ENCODE data around the gene MCAT.
"Not testable (repeated sequence)": the region's sequence is repeated elsewhere in the genome, so short reads cannot be mapped to it uniquely, and the experiment has no call there.

Gene MCAT

DNA sequence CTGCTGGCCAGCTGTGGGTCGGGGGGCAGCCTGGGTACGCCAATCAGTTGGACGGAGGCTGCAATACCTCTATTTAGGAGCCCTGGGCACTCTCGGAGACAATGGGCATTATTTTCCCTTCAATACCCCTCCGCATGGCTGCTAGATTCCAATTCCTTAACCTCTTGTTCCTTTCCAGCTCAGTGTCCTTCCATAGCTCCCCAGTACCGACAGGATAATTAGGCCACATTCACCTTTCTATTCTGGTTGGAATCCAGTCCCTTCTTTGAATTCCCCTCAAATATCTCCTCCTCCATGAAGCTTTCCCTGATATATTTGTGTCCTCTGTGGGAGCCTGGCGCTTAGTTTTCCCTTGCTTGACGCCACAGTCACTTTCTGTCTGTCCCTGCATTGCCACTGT lies 36.9 kb downstream of the MCAT start:
- Histone ChIP-seq H3K27me3 (ENCODE audit: insufficient read depth, poor library complexity, severe bottlenecking) (no peaks in the 10 kb centered on the region), H3K4me3 (replicated peaks; ENCODE audit: insufficient read depth, low read length) (no peak overlapping the region), H3K27ac (replicated peaks) (no peak overlapping the region)
- DNase-seq (ENCODE audit: low read depth in 1 of 2, low spot score in 1 of 2) = no peak
- TF ChIP-seq SPI1 (IDR thresholded peaks at IDR 0.05; ENCODE audit: borderline replicate concordance, low read depth) (no peak), GABPA (IDR thresholded peaks at IDR 0.05; ENCODE audit: low read depth) (no peak), POLR2AphosphoS5 (IDR thresholded peaks at IDR 0.05; ENCODE audit: low read depth) (no peak)
- TF ChIP-seq, protein P1, sequence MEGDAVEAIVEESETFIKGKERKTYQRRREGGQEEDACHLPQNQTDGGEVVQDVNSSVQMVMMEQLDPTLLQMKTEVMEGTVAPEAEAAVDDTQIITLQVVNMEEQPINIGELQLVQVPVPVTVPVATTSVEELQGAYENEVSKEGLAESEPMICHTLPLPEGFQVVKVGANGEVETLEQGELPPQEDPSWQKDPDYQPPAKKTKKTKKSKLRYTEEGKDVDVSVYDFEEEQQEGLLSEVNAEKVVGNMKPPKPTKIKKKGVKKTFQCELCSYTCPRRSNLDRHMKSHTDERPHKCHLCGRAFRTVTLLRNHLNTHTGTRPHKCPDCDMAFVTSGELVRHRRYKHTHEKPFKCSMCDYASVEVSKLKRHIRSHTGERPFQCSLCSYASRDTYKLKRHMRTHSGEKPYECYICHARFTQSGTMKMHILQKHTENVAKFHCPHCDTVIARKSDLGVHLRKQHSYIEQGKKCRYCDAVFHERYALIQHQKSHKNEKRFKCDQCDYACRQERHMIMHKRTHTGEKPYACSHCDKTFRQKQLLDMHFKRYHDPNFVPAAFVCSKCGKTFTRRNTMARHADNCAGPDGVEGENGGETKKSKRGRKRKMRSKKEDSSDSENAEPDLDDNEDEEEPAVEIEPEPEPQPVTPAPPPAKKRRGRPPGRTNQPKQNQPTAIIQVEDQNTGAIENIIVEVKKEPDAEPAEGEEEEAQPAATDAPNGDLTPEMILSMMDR (IDR thresholded peaks at IDR 0.05; ENCODE audit: insufficient read depth, low read length) = no peak

DNA sequence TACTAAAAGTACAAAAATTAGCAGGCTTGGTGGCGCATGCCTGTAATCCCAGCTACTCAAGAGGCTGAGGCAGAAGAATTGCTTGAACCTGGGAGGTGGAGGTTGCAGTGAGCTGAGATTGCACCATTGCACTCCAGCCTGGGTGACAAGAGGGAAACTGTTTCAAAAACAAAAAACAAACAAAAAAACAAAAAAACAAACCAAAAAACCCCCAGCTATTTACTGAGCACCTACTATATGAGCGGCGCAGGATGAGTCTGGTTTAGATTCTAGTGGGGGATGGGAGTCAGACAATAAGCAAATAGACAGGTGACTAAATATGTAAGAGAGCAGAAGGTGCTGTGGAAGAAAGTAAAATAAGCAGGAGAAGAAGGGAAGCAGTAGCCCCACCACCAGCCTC lies 38.2 kb downstream of the MCAT start:
- H3K27me3 ChIP-seq (ENCODE audit: insufficient read depth, poor library complexity, severe bottlenecking); H3K27ac ChIP-seq (replicated peaks); DNase-seq (ENCODE audit: low read depth in 1 of 2, low spot score in 1 of 2); H3K4me3 ChIP-seq (replicated peaks; ENCODE audit: insufficient read depth, low read length): not testable (repeated sequence)

DNA sequence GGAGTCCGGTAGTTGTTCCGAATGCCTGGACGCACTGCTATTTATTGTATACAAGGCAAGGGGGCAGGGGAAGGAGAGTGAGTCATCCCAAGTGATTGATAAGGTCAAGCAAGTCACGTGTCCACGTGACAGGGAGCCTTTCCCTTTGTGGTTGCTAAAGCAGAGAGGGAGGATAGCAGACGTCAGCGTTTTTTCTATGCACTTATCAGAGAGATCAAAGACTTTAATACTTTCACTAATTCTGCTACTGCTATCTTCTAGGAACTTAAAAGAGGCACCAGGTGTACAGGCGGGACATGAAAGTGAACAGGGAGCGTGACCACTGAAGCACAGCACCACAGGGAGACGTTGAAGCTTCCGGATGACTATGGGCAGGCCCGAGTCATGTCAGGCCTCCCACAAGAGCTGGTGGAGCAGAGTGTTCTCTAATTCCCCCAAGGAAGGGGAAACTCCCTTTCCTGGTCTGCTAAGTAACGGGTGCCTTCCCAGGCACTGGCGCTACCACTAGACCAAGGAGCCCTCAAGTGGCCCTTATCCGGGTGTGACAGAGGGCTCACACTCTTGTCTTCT lies 39.1 kb downstream of the MCAT start:
- H3K27ac ChIP-seq (replicated peaks); H3K4me3 ChIP-seq (replicated peaks; ENCODE audit: insufficient read depth, low read length); H3K27me3 ChIP-seq (ENCODE audit: insufficient read depth, poor library complexity, severe bottlenecking); DNase-seq (ENCODE audit: low read depth in 1 of 2, low spot score in 1 of 2): not testable (repeated sequence)

DNA sequence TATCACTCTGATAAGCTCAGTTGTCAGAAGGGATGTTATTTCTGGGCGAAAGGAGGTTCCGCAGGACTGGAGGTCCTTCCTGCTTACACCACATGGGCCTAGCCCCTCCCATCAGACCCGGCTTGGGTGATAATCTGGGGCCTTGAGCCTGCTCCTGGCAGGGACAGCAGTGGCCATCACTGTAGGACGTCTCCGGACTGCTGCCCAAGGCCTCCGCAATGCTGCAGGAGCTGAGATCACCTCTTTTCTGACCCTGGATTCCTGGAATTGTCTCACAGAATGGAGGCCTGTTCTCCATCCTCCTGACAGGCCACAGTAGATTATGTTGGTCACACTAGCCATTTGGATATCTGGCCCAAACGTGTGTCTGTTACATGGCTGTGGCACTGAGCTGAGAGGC lies 41.9 kb downstream of the MCAT start:
- H3K27me3 ChIP-seq (ENCODE audit: insufficient read depth, poor library complexity, severe bottlenecking) = no peaks in the 10 kb centered on the region
- DNase-seq (ENCODE audit: low read depth in 1 of 2, low spot score in 1 of 2) = no peak
- TF ChIP-seq SPI1 (IDR thresholded peaks at IDR 0.05; ENCODE audit: borderline replicate concordance, low read depth) (no peak), POLR2AphosphoS5 (IDR thresholded peaks at IDR 0.05; ENCODE audit: low read depth) (no peak), GABPA (IDR thresholded peaks at IDR 0.05; ENCODE audit: low read depth) (no peak)
- TF ChIP-seq, protein P2, sequence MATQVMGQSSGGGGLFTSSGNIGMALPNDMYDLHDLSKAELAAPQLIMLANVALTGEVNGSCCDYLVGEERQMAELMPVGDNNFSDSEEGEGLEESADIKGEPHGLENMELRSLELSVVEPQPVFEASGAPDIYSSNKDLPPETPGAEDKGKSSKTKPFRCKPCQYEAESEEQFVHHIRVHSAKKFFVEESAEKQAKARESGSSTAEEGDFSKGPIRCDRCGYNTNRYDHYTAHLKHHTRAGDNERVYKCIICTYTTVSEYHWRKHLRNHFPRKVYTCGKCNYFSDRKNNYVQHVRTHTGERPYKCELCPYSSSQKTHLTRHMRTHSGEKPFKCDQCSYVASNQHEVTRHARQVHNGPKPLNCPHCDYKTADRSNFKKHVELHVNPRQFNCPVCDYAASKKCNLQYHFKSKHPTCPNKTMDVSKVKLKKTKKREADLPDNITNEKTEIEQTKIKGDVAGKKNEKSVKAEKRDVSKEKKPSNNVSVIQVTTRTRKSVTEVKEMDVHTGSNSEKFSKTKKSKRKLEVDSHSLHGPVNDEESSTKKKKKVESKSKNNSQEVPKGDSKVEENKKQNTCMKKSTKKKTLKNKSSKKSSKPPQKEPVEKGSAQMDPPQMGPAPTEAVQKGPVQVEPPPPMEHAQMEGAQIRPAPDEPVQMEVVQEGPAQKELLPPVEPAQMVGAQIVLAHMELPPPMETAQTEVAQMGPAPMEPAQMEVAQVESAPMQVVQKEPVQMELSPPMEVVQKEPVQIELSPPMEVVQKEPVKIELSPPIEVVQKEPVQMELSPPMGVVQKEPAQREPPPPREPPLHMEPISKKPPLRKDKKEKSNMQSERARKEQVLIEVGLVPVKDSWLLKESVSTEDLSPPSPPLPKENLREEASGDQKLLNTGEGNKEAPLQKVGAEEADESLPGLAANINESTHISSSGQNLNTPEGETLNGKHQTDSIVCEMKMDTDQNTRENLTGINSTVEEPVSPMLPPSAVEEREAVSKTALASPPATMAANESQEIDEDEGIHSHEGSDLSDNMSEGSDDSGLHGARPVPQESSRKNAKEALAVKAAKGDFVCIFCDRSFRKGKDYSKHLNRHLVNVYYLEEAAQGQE (IDR thresholded peaks at IDR 0.05; ENCODE audit: insufficient replicate concordance, low read depth) = no peak
- TF ChIP-seq, protein P1 (IDR thresholded peaks at IDR 0.05; ENCODE audit: insufficient read depth, low read length) = no peak
- H3K27ac ChIP-seq (replicated peaks) = no peak overlapping the region
- no peak overlapping the region for H3K4me3 ChIP-seq (replicated peaks; ENCODE audit: insufficient read depth, low read length)

DNA sequence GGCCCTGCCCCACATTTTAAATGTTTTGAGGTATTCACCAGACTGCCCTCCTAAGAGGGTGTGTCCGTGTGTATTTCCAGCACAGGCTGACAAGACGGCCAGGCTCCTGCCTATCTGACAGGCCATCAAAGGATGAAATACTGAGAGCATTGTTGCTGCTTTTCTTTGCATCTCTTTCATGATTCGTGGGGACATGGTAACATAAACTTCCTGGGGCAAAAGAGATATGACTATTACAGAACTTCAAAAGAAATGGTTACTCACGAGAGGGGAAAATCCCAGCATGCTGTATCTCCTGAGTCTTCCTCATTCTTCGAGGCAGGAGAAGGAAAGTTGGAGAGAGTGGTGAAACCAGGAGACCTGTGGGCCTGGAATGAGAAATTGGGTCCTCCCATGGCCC lies 43.0 kb downstream of the MCAT start:
- TF ChIP-seq SPI1 (IDR thresholded peaks at IDR 0.05; ENCODE audit: borderline replicate concordance, low read depth) (no peak), POLR2AphosphoS5 (IDR thresholded peaks at IDR 0.05; ENCODE audit: low read depth) (no peak), GABPA (IDR thresholded peaks at IDR 0.05; ENCODE audit: low read depth) (no peak)
- TF ChIP-seq, protein P1 (IDR thresholded peaks at IDR 0.05; ENCODE audit: insufficient read depth, low read length) = no peak
- TF ChIP-seq, protein P2 (IDR thresholded peaks at IDR 0.05; ENCODE audit: insufficient replicate concordance, low read depth) = no peak
- H3K4me3 ChIP-seq (replicated peaks; ENCODE audit: insufficient read depth, low read length) = no peak overlapping the region
- H3K27ac ChIP-seq (replicated peaks) = no peak overlapping the region
- no peak for DNase-seq (ENCODE audit: low read depth in 1 of 2, low spot score in 1 of 2)
- no peaks in the 10 kb centered on the region for H3K27me3 ChIP-seq (ENCODE audit: insufficient read depth, poor library complexity, severe bottlenecking)

Data from HL-60 (cell line).